ENCODE data around the gene FAM3A. TPM values are rescaled to one million over a fixed set of nuclear protein-coding genes. Genes with fewer than 3 reads are reported as not detected.
A peak's percentile ranks its signal among the peaks of the same experiment; 100 is the strongest.
"Not testable (repeated sequence)": the region's sequence is repeated elsewhere in the genome, so short reads cannot be mapped to it uniquely, and the experiment has no call there.

Gene FAM3A
- total RNA-seq, 1 donor from 2014 or later: 8.1 TPM

DNA sequence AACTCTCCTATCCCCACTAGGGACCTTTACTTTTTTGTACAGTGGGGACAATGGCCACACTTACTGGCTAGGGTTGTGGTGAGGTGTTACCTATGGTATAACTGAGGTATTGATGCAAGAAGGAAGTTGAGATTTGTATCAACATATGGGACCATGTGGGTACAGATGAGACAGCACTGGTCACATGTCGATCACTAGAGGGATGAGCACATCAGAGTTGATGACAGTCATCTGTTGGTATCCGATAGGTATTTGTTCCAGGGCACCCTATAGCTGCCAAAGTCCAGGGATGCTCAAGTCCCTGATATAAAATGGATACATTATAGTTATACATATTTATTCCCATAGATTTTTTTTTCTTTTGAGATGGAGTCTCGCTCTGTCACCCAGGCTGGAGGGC is 13.0 kb downstream of the FAM3A start:
- no peak for DNase-seq

DNA sequence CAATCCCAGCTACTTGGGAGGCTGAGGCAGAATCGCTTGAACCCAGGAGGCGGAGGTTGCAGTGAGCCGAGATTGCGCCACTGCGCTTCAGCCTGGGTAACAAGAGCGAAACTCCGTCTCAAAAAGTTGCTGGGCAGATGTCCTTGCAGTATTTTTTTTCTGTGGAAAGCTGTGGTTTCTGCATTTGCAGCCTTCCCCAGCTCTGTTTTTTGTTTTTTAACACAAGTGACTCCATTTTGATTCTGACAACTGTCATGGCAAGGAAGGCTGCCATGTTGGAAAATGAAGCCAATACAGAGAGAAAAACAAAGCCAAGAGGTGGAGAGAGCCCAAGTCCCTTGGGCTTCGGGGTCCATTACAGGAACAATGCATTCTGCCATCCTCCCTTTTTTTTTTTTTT is 13.9 kb downstream of the FAM3A start:
- DNase-seq: no peak

DNA sequence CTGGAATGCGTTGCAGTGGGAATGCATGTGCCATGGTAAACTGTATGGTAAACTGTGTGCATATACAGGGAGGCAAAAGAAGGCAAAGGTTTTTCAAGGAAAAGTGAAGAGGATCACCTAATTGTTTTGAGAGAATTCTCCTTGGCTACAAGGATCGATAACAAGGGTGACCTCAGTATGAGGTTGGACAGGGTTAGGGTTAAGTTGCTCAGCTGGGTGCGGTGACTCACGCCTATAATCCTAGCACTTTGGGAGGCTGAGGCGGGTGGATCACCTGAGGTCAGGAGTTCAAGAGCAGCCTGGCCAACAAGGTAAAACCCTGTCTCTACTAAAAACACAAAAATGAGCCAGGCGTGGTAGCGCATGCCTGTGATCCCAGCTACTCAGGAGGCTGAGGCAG is 14.6 kb downstream of the FAM3A start:
- not testable (repeated sequence) for DNase-seq

DNA sequence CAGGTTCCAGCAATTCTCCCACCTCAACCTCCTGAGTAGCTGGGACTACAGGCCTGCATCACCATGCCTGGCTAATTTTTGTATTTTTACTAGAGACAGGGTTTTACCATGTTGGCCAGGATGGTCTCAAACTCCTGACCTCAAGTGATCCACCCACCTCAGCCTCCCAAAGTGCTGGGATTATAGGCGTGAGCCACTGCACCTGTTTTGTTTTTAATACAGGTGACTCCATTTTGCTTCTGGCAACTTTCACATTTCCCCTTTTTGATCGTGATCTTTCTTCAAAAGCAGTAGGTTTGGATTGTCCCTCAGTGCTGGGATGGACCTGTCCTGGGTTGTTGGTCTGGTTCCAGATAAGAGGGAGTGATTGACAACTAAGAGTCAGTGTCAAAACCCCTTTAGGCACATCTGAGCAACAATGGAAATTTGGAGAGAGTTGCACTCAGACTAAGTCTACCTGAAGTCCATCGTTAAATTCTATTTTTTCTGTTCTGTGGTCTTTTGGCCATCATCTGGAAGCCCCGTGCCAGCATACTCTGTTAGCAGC is 19.4 kb downstream of the FAM3A start:
- not testable (repeated sequence) for DNase-seq

- DNase-seq: no peak
Observed at GRCh38 chrX:154495472-154495922, 20.5 kb downstream of the FAM3A start.

DNA sequence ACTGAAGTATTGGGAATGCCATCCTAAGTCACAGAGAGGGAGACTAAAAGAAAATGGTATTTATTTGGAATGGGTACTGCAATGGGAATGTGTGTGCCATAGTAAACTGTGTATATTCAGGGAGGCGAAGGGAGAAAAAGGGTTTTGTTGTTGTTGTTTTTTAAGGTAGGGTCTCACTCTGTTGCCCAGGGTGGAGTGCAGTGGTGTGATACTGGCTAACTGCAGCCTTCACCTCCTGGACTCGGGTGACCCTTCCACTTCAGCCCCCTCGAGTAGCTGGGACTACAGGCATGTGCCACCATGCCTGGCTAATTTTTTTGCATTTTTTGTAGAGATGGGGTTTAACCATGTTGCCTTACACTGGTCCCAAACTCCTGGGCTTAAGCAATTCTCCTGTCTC is 21.3 kb downstream of the FAM3A start:
- no peak for DNase-seq

GRCh38 chrX:154490414-154491083 is 25.5 kb downstream of the FAM3A start, which contains the start of gene SLC10A3:
Gene SLC10A3 (minus strand): TSS chrX:154490629. CDS start chrX:154488940, 1,689 bp downstream.
- peak; percentile 92 for DNase-seq

DNA sequence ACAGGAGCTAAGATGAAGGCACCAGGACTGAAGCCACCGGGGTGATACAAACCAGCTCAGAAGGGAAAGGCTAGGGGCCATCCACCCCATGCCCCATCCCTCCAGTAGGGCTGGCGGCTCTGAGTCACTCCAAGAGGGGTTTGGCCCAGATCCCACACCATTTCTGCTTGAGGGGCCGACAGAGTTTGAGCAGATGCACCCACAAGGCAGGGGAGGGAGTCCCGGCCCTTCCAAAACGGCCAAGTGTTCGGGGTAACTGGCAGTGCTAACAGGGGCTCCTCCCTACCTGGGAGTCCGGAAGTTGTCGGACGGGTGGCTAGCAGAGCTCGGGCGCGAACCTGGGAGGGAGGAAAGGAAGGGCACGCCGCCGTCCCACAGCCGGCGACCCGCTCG is 26.0 kb downstream of the FAM3A start:
- no peak for DNase-seq

DNA sequence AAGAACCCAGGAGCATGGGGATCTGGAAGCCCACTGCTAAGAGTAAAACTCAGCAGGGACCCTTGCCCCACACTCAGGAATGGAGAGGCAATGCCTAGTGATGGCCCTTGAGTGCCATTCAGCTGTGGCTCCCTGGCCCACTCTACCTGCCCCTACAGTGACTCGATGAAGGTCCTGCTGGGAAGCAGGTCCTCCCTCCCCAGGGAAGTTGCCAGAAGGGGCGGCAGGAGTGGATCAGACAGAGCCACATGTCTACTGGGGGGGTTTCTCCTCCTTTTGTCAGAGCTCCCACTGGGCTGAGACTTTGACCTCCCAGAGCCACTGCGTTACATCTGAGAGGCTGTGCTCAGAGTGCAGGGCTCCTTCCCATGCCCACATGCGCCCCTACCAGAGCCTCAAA is 26.9 kb downstream of the FAM3A start:
- DNase-seq: no peak

DNA sequence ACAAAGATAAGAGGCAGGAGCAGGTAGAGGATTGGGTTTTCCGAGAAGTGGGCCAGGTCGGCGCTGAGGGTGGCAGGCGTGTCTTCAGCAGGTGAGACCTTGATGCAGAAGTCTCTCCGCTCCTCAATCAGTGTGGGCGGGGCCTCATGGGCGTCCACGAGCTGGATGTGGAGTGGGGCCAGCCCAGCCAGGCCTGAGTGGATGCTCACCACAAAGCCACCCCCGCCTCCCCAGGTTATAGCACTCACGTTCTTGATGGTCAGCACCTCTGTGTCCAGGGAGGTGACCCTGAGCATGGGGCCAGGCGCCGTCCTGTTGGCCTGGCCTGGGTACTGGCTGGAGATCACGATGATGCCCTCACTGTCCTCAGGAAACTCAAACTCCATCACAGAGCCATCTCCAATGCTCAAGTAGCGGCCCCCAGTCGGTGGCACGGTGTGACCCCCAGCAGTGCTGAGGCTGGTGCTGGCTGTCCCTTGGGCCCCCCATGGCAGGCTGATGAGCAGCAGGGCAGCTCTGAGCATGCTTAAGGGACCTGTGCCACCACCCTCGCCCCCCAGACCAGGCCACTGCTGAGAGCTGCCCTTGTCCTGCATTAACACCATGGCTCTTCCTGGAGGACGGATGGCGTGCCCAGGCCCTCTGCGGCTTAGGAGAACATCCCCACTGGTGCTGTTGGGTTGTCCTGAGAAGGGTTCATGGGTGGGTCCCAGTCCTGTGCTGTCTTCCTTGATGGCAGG is 27.5 kb downstream of the FAM3A start:
- no peak for DNase-seq

GRCh38 chrX:154487518-154488290 is 28.3 kb downstream of the FAM3A start:
- DNase-seq: no peak

GRCh38 chrX:154486396-154487207 is 29.4 kb downstream of the FAM3A start, which contains the start of gene UBL4A:
Gene UBL4A (minus strand): TSS chrX:154486615. CDS start chrX:154486584, 31 bp downstream.
- no peak for DNase-seq

DNA sequence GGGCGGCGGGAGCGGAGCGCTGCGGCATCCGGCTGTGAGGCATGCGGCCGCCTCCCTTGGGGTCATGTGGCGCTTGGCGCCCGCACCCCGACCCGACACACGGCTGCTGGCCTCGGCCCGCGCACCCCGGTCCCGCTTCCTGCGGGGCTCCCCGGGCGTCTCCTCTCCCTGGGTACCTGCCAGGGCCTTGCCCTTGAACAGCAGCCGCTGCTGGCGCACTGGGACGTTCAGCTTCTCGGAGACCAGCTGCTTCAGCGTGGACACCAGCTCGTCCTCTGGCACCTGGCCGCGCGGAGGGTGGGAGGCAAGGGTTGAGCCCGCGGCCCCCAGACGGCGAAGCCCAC is 30.0 kb downstream of the FAM3A start:
- no peak for DNase-seq

DNA sequence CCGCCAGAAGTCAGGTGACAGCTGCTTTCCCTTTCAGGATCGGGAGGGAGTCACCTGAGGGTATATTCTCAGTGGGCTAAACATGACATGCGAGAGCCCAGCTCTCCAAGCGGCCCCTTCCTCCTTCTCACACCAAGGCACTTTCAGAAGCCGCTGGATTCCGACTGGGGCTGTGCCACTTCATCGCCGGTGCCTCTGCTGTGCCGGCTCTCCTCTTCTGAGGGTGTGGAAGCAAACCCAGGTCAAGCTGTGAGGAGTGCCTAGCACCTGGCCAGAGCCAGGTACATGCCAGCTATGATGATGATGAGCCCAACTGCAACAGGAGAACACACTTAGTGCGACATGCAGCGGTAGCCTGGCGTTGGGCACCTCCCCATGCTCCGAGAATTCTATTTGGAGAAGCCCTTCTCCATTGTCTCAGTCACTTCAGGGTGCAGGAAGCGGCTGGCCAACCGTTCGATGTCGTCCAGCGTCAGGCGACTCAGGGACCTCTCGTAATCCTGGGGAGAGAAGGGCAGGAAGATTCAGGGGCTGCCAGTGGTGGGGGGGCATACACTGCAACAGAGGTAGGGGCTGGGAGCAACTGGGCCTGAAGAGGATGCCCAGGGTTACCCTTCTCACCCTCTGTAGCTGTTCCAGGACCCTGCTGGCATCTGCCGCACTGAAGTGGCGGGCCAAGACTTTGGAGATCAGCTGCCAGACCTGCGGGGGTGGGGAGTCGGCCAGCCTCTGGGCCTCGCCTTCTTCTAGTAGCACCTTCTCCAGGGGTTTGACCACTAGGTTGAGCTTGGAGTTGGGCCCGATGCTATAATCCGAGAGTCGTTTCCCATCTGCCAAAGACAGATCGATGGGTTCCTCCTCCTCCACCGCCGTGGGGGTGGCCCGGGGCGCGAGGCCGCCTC is 30.6 kb downstream of the FAM3A start:
- DNase-seq: no peak

GRCh38 chrX:154484255-154485149 is 31.5 kb downstream of the FAM3A start:
- DNase-seq: no peak

- no peak for DNase-seq
Observed at GRCh38 chrX:154483325-154483724, 32.7 kb downstream of the FAM3A start.

- DNase-seq: no peak
Observed at GRCh38 chrX:154482786-154483185, 33.2 kb downstream of the FAM3A start.

DNA sequence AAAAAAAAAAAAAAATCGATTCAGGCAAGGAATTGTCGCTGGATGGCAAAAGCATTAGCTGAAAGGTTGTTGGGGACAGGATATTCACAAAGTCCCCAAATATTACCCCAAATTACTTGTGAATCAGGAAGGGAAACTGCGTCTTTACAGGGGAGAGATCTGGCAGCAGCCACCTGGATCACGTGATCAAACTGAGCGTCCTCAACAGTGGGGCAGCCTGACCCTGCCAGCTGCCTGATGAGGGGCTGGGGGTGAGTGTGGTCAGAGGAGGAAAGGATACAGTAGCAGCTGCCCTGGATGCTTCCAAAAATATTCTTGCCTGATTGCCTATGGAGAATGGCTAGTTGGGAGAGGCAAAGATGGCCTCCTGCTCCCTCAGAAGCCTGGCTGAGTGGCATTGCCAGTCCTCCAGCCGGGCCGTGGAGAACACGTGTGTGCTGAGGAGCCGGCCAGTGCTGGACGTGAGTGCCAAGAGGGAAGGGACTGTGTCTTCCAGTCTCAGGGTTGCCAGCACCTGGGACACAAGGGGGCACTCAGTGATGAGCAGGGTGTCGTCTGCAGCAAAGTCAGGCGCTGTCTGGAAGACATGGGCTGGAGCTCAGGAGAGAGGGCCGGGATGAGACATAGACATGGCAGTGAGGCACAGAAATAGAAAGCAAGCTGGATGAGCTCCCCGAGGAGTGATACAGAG is 34.0 kb downstream of the FAM3A start:
- DNase-seq: no peak

GRCh38 chrX:154481195-154481594 is 34.8 kb downstream of the FAM3A start:
- DNase-seq: no peak
